ENCODE results near the gene UBE3C.

Gene UBE3C

GRCh38 chr7:157121184-157121715 is 17.5 kb upstream of the UBE3C start:
- Histone ChIP-seq H4K20me1 (ENCODE audit: insufficient read depth) (no peaks in the 10 kb centered on the region), H3K79me2 (ENCODE audit: insufficient read depth, low read depth) (no peaks in the 10 kb centered on the region), H3K27ac (no peak overlapping the region), H3K4me2 (no peak overlapping the region), H3K27me3 (ENCODE audit: insufficient read depth, low read depth) (no peaks in the 10 kb centered on the region), H3K9ac (no peak overlapping the region), H3K36me3 (ENCODE audit: insufficient read depth) (no peaks in the 10 kb centered on the region), H2AFZ (ENCODE audit: low read depth) (no peak overlapping the region), H3K4me3 (IDR thresholded peaks at IDR 0.05; ENCODE audit: insufficient read depth, low read depth, low read length) (no peak overlapping the region), H3K4me1 (ENCODE audit: low read depth, poor library complexity, severe bottlenecking) (no peaks in the 10 kb centered on the region)
- TF ChIP-seq, protein P1, sequence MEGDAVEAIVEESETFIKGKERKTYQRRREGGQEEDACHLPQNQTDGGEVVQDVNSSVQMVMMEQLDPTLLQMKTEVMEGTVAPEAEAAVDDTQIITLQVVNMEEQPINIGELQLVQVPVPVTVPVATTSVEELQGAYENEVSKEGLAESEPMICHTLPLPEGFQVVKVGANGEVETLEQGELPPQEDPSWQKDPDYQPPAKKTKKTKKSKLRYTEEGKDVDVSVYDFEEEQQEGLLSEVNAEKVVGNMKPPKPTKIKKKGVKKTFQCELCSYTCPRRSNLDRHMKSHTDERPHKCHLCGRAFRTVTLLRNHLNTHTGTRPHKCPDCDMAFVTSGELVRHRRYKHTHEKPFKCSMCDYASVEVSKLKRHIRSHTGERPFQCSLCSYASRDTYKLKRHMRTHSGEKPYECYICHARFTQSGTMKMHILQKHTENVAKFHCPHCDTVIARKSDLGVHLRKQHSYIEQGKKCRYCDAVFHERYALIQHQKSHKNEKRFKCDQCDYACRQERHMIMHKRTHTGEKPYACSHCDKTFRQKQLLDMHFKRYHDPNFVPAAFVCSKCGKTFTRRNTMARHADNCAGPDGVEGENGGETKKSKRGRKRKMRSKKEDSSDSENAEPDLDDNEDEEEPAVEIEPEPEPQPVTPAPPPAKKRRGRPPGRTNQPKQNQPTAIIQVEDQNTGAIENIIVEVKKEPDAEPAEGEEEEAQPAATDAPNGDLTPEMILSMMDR (conservative IDR thresholded peaks at IDR 0.05; ENCODE audit: low read depth, low read length): no peak

DNA sequence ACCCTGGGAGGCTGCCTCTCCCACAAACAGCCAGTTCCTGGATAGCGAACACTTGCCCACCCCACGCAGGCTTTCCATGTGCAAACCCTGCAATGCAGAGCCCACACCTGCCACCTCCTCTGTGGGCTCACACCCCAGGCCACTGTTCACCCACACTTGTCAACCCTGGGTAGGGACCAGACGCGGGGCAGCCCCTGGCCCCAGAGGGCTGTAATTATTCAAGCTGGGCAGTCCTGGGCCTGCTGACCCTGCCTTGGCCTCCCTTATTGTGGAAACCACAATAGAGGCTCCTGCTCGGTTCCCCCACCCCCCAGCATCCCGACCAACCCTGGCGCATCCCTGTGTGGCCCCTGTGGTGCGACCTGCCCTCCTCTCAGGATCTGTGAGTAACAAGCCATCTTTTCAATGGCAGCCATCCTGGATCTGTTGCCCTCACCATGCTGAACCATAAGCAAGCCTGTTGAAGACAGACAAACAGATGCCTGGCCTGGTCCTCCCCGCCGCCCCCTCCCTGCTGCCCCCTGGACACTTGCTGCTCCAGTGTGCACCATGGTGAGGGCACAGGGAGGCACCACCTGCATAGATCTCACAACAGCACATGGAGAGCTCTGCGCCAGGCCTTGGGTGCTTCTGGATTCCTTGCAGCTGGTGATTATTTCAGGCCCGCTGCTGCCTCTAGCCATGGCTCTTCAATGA is 15.8 kb upstream of the UBE3C start:
- Histone ChIP-seq H3K79me2 (ENCODE audit: insufficient read depth, low read depth) (no peaks in the 10 kb centered on the region), H3K27ac (no peak overlapping the region), H2AFZ (ENCODE audit: low read depth) (no peak overlapping the region), H3K36me3 (ENCODE audit: insufficient read depth) (no peaks in the 10 kb centered on the region), H3K9ac (no peak overlapping the region), H3K4me3 (IDR thresholded peaks at IDR 0.05; ENCODE audit: insufficient read depth, low read depth, low read length) (no peak overlapping the region), H3K4me2 (no peak overlapping the region), H3K27me3 (ENCODE audit: insufficient read depth, low read depth) (no peaks in the 10 kb centered on the region), H3K4me1 (ENCODE audit: low read depth, poor library complexity, severe bottlenecking) (no peaks in the 10 kb centered on the region), H4K20me1 (ENCODE audit: insufficient read depth) (no peaks in the 10 kb centered on the region)
- TF ChIP-seq, protein P1 (conservative IDR thresholded peaks at IDR 0.05; ENCODE audit: low read depth, low read length): no peak

DNA sequence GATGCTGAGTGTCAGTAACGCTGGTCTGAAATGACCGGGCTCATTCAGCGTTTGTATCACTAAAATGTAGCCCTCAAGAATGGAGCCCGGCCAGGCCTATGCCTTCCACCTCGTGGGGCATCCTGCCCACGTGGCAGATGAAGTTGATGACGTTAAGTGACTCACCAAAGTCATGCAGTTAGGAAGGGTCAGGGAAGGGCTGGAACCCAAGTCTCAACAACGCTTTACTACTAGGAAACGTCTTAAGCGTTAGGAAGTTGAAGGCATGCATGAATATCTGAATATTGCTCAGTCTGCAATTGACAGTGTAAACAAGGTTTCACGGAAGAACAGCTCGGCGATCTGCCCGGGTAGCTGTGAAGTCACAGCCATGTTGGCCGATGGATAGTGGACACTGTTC is 14.0 kb upstream of the UBE3C start:
- no peak overlapping the region for H2AFZ ChIP-seq (ENCODE audit: low read depth)
- H4K20me1 ChIP-seq (ENCODE audit: insufficient read depth): no peaks in the 10 kb centered on the region
- H3K79me2 ChIP-seq (ENCODE audit: insufficient read depth, low read depth): no peaks in the 10 kb centered on the region
- no peak overlapping the region for H3K4me3 ChIP-seq (IDR thresholded peaks at IDR 0.05; ENCODE audit: insufficient read depth, low read depth, low read length)
- H3K4me1 ChIP-seq (ENCODE audit: low read depth, poor library complexity, severe bottlenecking): no peaks in the 10 kb centered on the region
- TF ChIP-seq, protein P1 (conservative IDR thresholded peaks at IDR 0.05; ENCODE audit: low read depth, low read length): no peak
- no peak overlapping the region for H3K27ac ChIP-seq
- H3K27me3 ChIP-seq (ENCODE audit: insufficient read depth, low read depth): no peaks in the 10 kb centered on the region
- H3K9ac ChIP-seq: no peak overlapping the region
- H3K36me3 ChIP-seq (ENCODE audit: insufficient read depth): no peaks in the 10 kb centered on the region
- no peak overlapping the region for H3K4me2 ChIP-seq

- Histone ChIP-seq H3K4me1 (ENCODE audit: low read depth, poor library complexity, severe bottlenecking) (no peaks in the 10 kb centered on the region), H3K36me3 (ENCODE audit: insufficient read depth) (no peaks in the 10 kb centered on the region), H3K27ac (no peak overlapping the region), H2AFZ (ENCODE audit: low read depth) (no peak overlapping the region), H3K4me3 (IDR thresholded peaks at IDR 0.05; ENCODE audit: insufficient read depth, low read depth, low read length) (no peak overlapping the region), H3K27me3 (ENCODE audit: insufficient read depth, low read depth) (no peaks in the 10 kb centered on the region), H3K4me2 (no peak overlapping the region), H3K9ac (no peak overlapping the region), H3K79me2 (ENCODE audit: insufficient read depth, low read depth) (no peaks in the 10 kb centered on the region), H4K20me1 (ENCODE audit: insufficient read depth) (no peaks in the 10 kb centered on the region)
- TF ChIP-seq, protein P1 (conservative IDR thresholded peaks at IDR 0.05; ENCODE audit: low read depth, low read length): no peak
Measured at GRCh38 chr7:157125376-157126223, 13.1 kb upstream of the UBE3C start.
